GM23248 (cell line): Measurements from ENCODE around the gene MUC22. TPM values are rescaled to one million over a fixed set of nuclear protein-coding genes. Genes with fewer than 3 reads are reported as not detected.

Experiments used
- DNase-seq: peaks from one replicate; pipeline ENCODE4 v3.0.0-alpha.2; 2015
- H2AFZ ChIP-seq: fragments of 200-600 bp; sonication (generic); 2 replicates; pipeline ENCODE4 v1.6.1; 2016; ENCODE audit warnings: antibody characterized with exemption
- H3F3A ChIP-seq: fragments of 200-600 bp; sonication (generic); 2 replicates; pipeline ENCODE4 v1.6.1; 2016; ENCODE audit warnings: mild to moderate bottlenecking, antibody characterized with exemption, mixed run types; ENCODE audit not compliant: insufficient read depth
- H3K27ac ChIP-seq: fragments of 200-600 bp; sonication (generic); 2 replicates; pipeline ENCODE4 v1.5.1; 2016; ENCODE audit warnings: mild to moderate bottlenecking
- H3K27me3 ChIP-seq: fragments of 200-600 bp; sonication (generic); replicated peaks from 2 replicates; pipeline ENCODE4 v1.6.1; 2016; ENCODE audit warnings: mild to moderate bottlenecking; ENCODE audit not compliant: insufficient read depth
- H3K36me3 ChIP-seq: fragments of 200-600 bp; sonication (generic); 2 replicates; pipeline ENCODE4 v1.6.1; 2016; ENCODE audit warnings: low read depth, mild to moderate bottlenecking
- H3K4me1 ChIP-seq: fragments of 200-600 bp; sonication (generic); 2 replicates; pipeline ENCODE4 v1.6.1; 2016; ENCODE audit warnings: mild to moderate bottlenecking; ENCODE audit not compliant: insufficient read depth
- H3K4me2 ChIP-seq: fragments of 200-600 bp; sonication (generic); one replicate; pipeline ENCODE4 v1.6.1; 2016; ENCODE audit warnings: mild to moderate bottlenecking; ENCODE audit not compliant: unreplicated experiment
- H3K4me3 ChIP-seq: fragments of 200-600 bp; sonication (generic); 2 replicates; pipeline ENCODE4 v1.5.1; 2016; ENCODE audit warnings: mild to moderate bottlenecking
- H3K79me2 ChIP-seq: fragments of 200-600 bp; sonication (generic); 2 replicates; pipeline ENCODE4 v1.6.1; 2016; ENCODE audit warnings: mild to moderate bottlenecking; ENCODE audit not compliant: insufficient read depth
- H3K9ac ChIP-seq: fragments of 200-600 bp; sonication (generic); 2 replicates; pipeline ENCODE4 v1.6.1; 2016; ENCODE audit warnings: mild to moderate bottlenecking
- H3K9me2 ChIP-seq: fragments of 200-600 bp; sonication (generic); 2 replicates; pipeline ENCODE4 v1.6.1; 2016; ENCODE audit warnings: mixed run types, mild to moderate bottlenecking, moderate library complexity; ENCODE audit not compliant: insufficient read depth
- H3K9me3 ChIP-seq: fragments of 200-600 bp; sonication (generic); one replicate; pipeline ENCODE4 v1.6.1; 2017; ENCODE audit warnings: low read depth
- H4K20me1 ChIP-seq: fragments of 200-600 bp; sonication (generic); 2 replicates; pipeline ENCODE4 v1.6.0; 2016; ENCODE audit not compliant: insufficient read depth
- EZH2 ChIP-seq: fragments of 200-600 bp; sonication (generic); IDR thresholded peaks from 2 replicates; pipeline ENCODE4 v1.6.1; 2018; ENCODE audit warnings: antibody characterized with exemption, mild to moderate bottlenecking; ENCODE audit not compliant: insufficient read depth, poor library complexity, severe bottlenecking
- EZH2phosphoT487 ChIP-seq: fragments of 200-600 bp; sonication (generic); IDR thresholded peaks from 2 replicates; pipeline ENCODE4 v1.6.1; 2018; ENCODE audit warnings: antibody characterized with exemption, moderate library complexity, mild to moderate bottlenecking, low read depth; ENCODE audit not compliant: insufficient read depth
- WGBS, 2 experiments: methylation state at CpG; one replicate each; pipeline ENCODE4 v1.1.6; 2015 to 2017; ENCODE audit warnings: low lambda C conversion rate in 2 of 2, low coverage in 1 of 2; ENCODE audit errors: missing lambda C conversion rate in 2 of 2; 5-methylcytosine and 5-hydroxymethylcytosine counted together
- in situ Hi-C: fragments of 300-500 bp; cut with MboI; formaldehyde crosslinking; loops from 2 replicates; pipeline ENCODE4 v1.15.0; 2020
- polyA plus RNA-seq: library from polyadenylated mRNA; unstranded; fragments of >200 nt; fragmentation: Nextera tagmentation; extraction: Ambion mirVana; gene quantifications from 2 replicates; pipeline ENCODE4 v1.2.1, GENCODE V29; 2016
- total RNA-seq: library from RNA; depleted of rRNA; stranded (reverse); fragments of >200 nt; shearing (Covaris generic); gene quantifications from 2 replicates; pipeline ENCODE4 v1.2.3, GENCODE V29; 2014

MUC22 gene
- total and polyA plus RNA-seq, 2 experiments from 2014 or later, result not detected

GRCh38 chr6:31004794-31005193 is 5.5 kb upstream of the MUC22 start:
- H3K4me3 ChIP-seq, result no peak overlapping the region
- H3K27me3 ChIP-seq, result peaks cover 12% of the 10 kb centered on the region; the same call in 1 of the 2 replicates
- TF ChIP-seq EZH2 (no peak), EZH2phosphoT487 (no peak)
- H3K9me3 ChIP-seq, result no peaks in the 10 kb centered on the region
- H2AFZ ChIP-seq, result no peak overlapping the region
- 0 out of 2 replicates have a peak, but pooled peaks cover 4% of the 10 kb centered on the region for H3F3A ChIP-seq
- no peaks in the 10 kb centered on the region for H3K4me1 ChIP-seq
- no peaks in the 10 kb centered on the region for H4K20me1 ChIP-seq
- WGBS, 2 experiments, result 64 to 66% methylated on average over 4 of the region's 4 CpGs
- no peak overlapping the region for H3K9ac ChIP-seq
- H3K27ac ChIP-seq, result no peak overlapping the region
- no peaks in the 10 kb centered on the region for H3K36me3 ChIP-seq
- H3K4me2 ChIP-seq, result no peak overlapping the region
- no peaks in the 10 kb centered on the region for H3K79me2 ChIP-seq
- H3K9me2 ChIP-seq, result no peaks in the 10 kb centered on the region
- in situ Hi-C loops, result no loop called here
- DNase-seq, result no peak

GRCh38 chr6:31005249-31006020 is 4.8 kb upstream of the MUC22 start:
- no peaks in the 10 kb centered on the region for H3K79me2 ChIP-seq
- WGBS, 2 experiments, result 74 to 78% methylated on average over 9 of the region's 9 CpGs
- H3K36me3 ChIP-seq, result no peaks in the 10 kb centered on the region
- H3K27me3 ChIP-seq, result peaks cover 12% of the 10 kb centered on the region; the same call in 1 of the 2 replicates
- no peaks in the 10 kb centered on the region for H3K9me3 ChIP-seq
- no peak overlapping the region for H2AFZ ChIP-seq
- 0 out of 2 replicates have a peak, but pooled peaks cover 4% of the 10 kb centered on the region for H3F3A ChIP-seq
- TF ChIP-seq EZH2phosphoT487 (no peak), EZH2 (no peak)
- no peaks in the 10 kb centered on the region for H4K20me1 ChIP-seq
- H3K4me3 ChIP-seq, result no peak overlapping the region
- H3K9ac ChIP-seq, result no peak overlapping the region
- H3K4me1 ChIP-seq, result no peaks in the 10 kb centered on the region
- no peak overlapping the region for H3K4me2 ChIP-seq
- no peak for DNase-seq
- H3K9me2 ChIP-seq, result no peaks in the 10 kb centered on the region
- in situ Hi-C loops, result no loop called here
- H3K27ac ChIP-seq, result no peak overlapping the region

- TF ChIP-seq EZH2, result no peak
- TF ChIP-seq EZH2phosphoT487, result no peak
- Histone ChIP-seq H3F3A (0 out of 2 replicates have a peak, but pooled peaks cover 4% of the 10 kb centered on the region), H3K9me3 (no peaks in the 10 kb centered on the region), H4K20me1 (no peaks in the 10 kb centered on the region), H3K9me2 (no peaks in the 10 kb centered on the region), H3K9ac (no peak overlapping the region), H3K4me2 (no peak overlapping the region), H3K4me1 (no peaks in the 10 kb centered on the region), H3K36me3 (no peaks in the 10 kb centered on the region), H3K4me3 (no peak overlapping the region), H3K79me2 (no peaks in the 10 kb centered on the region), H3K27me3 (peaks cover 12% of the 10 kb centered on the region; the same call in 1 of the 2 replicates), H2AFZ (no peak overlapping the region), H3K27ac (no peak overlapping the region)
- WGBS, 2 experiments, result 47 to 48% methylated on average over 8 of the region's 8 CpGs
- DNase-seq, result peak; percentile 66
- in situ Hi-C loops, result no loop called here
These were observed 2.6 kb upstream of the MUC22 start for GRCh38 chr6:31007694-31008093.

- Histone ChIP-seq H3K9me3 (no peaks in the 10 kb centered on the region), H3K27ac (no peak overlapping the region), H3K4me1 (no peaks in the 10 kb centered on the region), H3K4me3 (no peak overlapping the region), H3K9ac (no peak overlapping the region), H2AFZ (no peak overlapping the region), H3K79me2 (no peaks in the 10 kb centered on the region), H3K9me2 (no peaks in the 10 kb centered on the region), H3K36me3 (no peaks in the 10 kb centered on the region), H3K4me2 (no peak overlapping the region), H3K27me3 (peaks cover 12% of the 10 kb centered on the region; the same call in 1 of the 2 replicates), H4K20me1 (no peaks in the 10 kb centered on the region), H3F3A (0 out of 2 replicates have a peak, but pooled peaks cover 4% of the 10 kb centered on the region)
- in situ Hi-C loops, result no loop called here
- DNase-seq, result no peak
- TF ChIP-seq EZH2phosphoT487, result no peak
- no peak for TF ChIP-seq EZH2
- 28 to 37% methylated on average over 4 of the region's 4 CpGs for WGBS, 2 experiments
These were observed 2.1 kb upstream of the MUC22 start for GRCh38 chr6:31008165-31008564.
